PC-9 (cell line): ENCODE results near the gene ECSCR.

Experiments
- CTCF ChIP-seq: fragments of 200-600 bp; sonication (generic); conservative IDR thresholded peaks from 2 replicates; pipeline ENCODE4 v1.6.1; 2017; ENCODE audit warnings: mixed run types, antibody characterized with exemption, mild to moderate bottlenecking, moderate library complexity
- EZH2 ChIP-seq: fragments of 200-600 bp; sonication (generic); IDR thresholded peaks from 2 replicates; pipeline ENCODE4 v1.8.0; 2017; ENCODE audit warnings: antibody characterized with exemption, low read depth

GRCh38 chr5:139445325-139446170 is 17.0 kb downstream of the ECSCR start:
- TF ChIP-seq CTCF (no peak), EZH2 (no peak)
